IPS-20b (cell line): Measurements from ENCODE around the gene EVI5.

Experiments
- H3K27ac ChIP-seq: one replicate; pipeline ENCODE4 v1.5.1; 2013; ENCODE audit warnings: low read length
- H3K27me3 ChIP-seq: 2 replicates; pipeline ENCODE4 v1.6.1; 2013; ENCODE audit warnings: mild to moderate bottlenecking, low read length, inconsistent platforms; ENCODE audit not compliant: insufficient read depth
- H3K36me3 ChIP-seq: 2 replicates; pipeline ENCODE4 v1.6.1; 2013; ENCODE audit warnings: low read depth, mild to moderate bottlenecking, inconsistent platforms, low read length, moderate library complexity; ENCODE audit not compliant: insufficient read depth
- H3K4me1 ChIP-seq: 2 replicates; pipeline ENCODE4 v1.6.1; 2013; ENCODE audit warnings: mild to moderate bottlenecking, control low read depth, inconsistent platforms, low read length, moderate library complexity; ENCODE audit not compliant: insufficient read depth
- H3K4me3 ChIP-seq: 2 replicates; pipeline ENCODE4 v1.5.1; 2013; ENCODE audit warnings: mild to moderate bottlenecking, low read length, inconsistent platforms
- H3K9ac ChIP-seq: 2 replicates; pipeline ENCODE4 v1.6.1; 2013; ENCODE audit warnings: low read depth, mild to moderate bottlenecking, inconsistent platforms, low read length, moderate library complexity
- H3K9me3 ChIP-seq: 2 replicates; pipeline ENCODE4 v1.6.1; 2013; ENCODE audit warnings: mild to moderate bottlenecking, low read depth, low read length, inconsistent platforms; ENCODE audit not compliant: insufficient read depth

Gene EVI5

GRCh38 chr1:92708368-92708950 is 76.4 kb downstream of the EVI5 start:
- H3K36me3 ChIP-seq = no peaks in the 10 kb centered on the region
- no peaks in the 10 kb centered on the region for H3K27me3 ChIP-seq
- H3K9ac ChIP-seq = no peak overlapping the region
- H3K4me3 ChIP-seq = no peak overlapping the region
- H3K4me1 ChIP-seq = peaks cover 18% of the 10 kb centered on the region; the same call in 1 of the 2 replicates
- no peaks in the 10 kb centered on the region for H3K9me3 ChIP-seq
- no peak overlapping the region for H3K27ac ChIP-seq

GRCh38 chr1:92707709-92708108 is 77.2 kb downstream of the EVI5 start:
- no peaks in the 10 kb centered on the region for H3K27me3 ChIP-seq
- H3K9ac ChIP-seq = no peak overlapping the region
- H3K27ac ChIP-seq = no peak overlapping the region
- H3K4me1 ChIP-seq = peaks cover 18% of the 10 kb centered on the region; the same call in 1 of the 2 replicates
- H3K4me3 ChIP-seq = no peak overlapping the region
- H3K36me3 ChIP-seq = no peaks in the 10 kb centered on the region
- H3K9me3 ChIP-seq = no peaks in the 10 kb centered on the region

GRCh38 chr1:92707292-92707691 is 77.6 kb downstream of the EVI5 start:
- Histone ChIP-seq H3K4me1 (peaks cover 18% of the 10 kb centered on the region; the same call in 1 of the 2 replicates), H3K27me3 (no peaks in the 10 kb centered on the region), H3K4me3 (no peak overlapping the region), H3K9ac (no peak overlapping the region), H3K36me3 (no peaks in the 10 kb centered on the region), H3K27ac (no peak overlapping the region), H3K9me3 (no peaks in the 10 kb centered on the region)

GRCh38 chr1:92705446-92705845 is 79.5 kb downstream of the EVI5 start:
- H3K27ac ChIP-seq = no peak overlapping the region
- no peak overlapping the region for H3K4me3 ChIP-seq
- H3K27me3 ChIP-seq = no peaks in the 10 kb centered on the region
- H3K36me3 ChIP-seq = no peaks in the 10 kb centered on the region
- H3K4me1 ChIP-seq = peaks cover 17% of the 10 kb centered on the region; the same call in 1 of the 2 replicates
- no peaks in the 10 kb centered on the region for H3K9me3 ChIP-seq
- no peak overlapping the region for H3K9ac ChIP-seq

- H3K36me3 ChIP-seq = no peaks in the 10 kb centered on the region
- no peak overlapping the region for H3K27ac ChIP-seq
- no peaks in the 10 kb centered on the region for H3K27me3 ChIP-seq
- no peaks in the 10 kb centered on the region for H3K9me3 ChIP-seq
- H3K4me3 ChIP-seq = no peak overlapping the region
- H3K4me1 ChIP-seq = peaks cover 6% of the 10 kb centered on the region; the same call in 1 of the 2 replicates
- H3K9ac ChIP-seq = no peak overlapping the region
These were observed 83.8 kb downstream of the EVI5 start for GRCh38 chr1:92701147-92701546.

GRCh38 chr1:92698932-92699331 is 86.0 kb downstream of the EVI5 start:
- no peaks in the 10 kb centered on the region for H3K27me3 ChIP-seq
- no peak overlapping the region for H3K9ac ChIP-seq
- H3K27ac ChIP-seq = no peak overlapping the region
- H3K9me3 ChIP-seq = no peaks in the 10 kb centered on the region
- H3K4me1 ChIP-seq = no peaks in the 10 kb centered on the region
- peaks cover 7% of the 10 kb centered on the region for H3K36me3 ChIP-seq
- no peak overlapping the region for H3K4me3 ChIP-seq

GRCh38 chr1:92695104-92695503 is 89.8 kb downstream of the EVI5 start:
- H3K36me3 ChIP-seq = peaks cover 7% of the 10 kb centered on the region
- H3K4me3 ChIP-seq = no peak overlapping the region
- H3K27me3 ChIP-seq = no peaks in the 10 kb centered on the region
- H3K27ac ChIP-seq = no peak overlapping the region
- H3K9ac ChIP-seq = no peak overlapping the region
- H3K4me1 ChIP-seq = no peaks in the 10 kb centered on the region
- H3K9me3 ChIP-seq = no peaks in the 10 kb centered on the region

- no peaks in the 10 kb centered on the region for H3K27me3 ChIP-seq
- H3K27ac ChIP-seq = no peak overlapping the region
- H3K4me3 ChIP-seq = no peak overlapping the region
- H3K36me3 ChIP-seq = peaks cover 7% of the 10 kb centered on the region
- H3K4me1 ChIP-seq = no peaks in the 10 kb centered on the region
- no peak overlapping the region for H3K9ac ChIP-seq
- H3K9me3 ChIP-seq = no peaks in the 10 kb centered on the region
These were observed 93.0 kb downstream of the EVI5 start for GRCh38 chr1:92691925-92692324.

GRCh38 chr1:92690212-92690906 is 94.5 kb downstream of the EVI5 start:
- no peak overlapping the region for H3K9ac ChIP-seq

GRCh38 chr1:92679980-92680379 is 104.9 kb downstream of the EVI5 start:
- Histone ChIP-seq H3K9me3 (no peaks in the 10 kb centered on the region), H3K27ac (no peak overlapping the region), H3K4me3 (no peak overlapping the region), H3K36me3 (peaks cover 7% of the 10 kb centered on the region; the same call in 1 of the 2 replicates), H3K27me3 (no peaks in the 10 kb centered on the region), H3K4me1 (no peaks in the 10 kb centered on the region), H3K9ac (no peak overlapping the region)

More at GRCh38 chr1:92690212-92690906, 94.5 kb downstream of the EVI5 start:
- H3K4me3 ChIP-seq = no peak overlapping the region
- no peaks in the 10 kb centered on the region for H3K9me3 ChIP-seq
- no peak overlapping the region for H3K27ac ChIP-seq
- H3K27me3 ChIP-seq = no peaks in the 10 kb centered on the region
- H3K4me1 ChIP-seq = no peaks in the 10 kb centered on the region
- peaks cover 7% of the 10 kb centered on the region for H3K36me3 ChIP-seq

- Histone ChIP-seq H3K27me3 (no peaks in the 10 kb centered on the region), H3K9me3 (no peaks in the 10 kb centered on the region), H3K36me3 (no peaks in the 10 kb centered on the region), H3K4me1 (no peaks in the 10 kb centered on the region), H3K9ac (no peak overlapping the region), H3K27ac (no peak overlapping the region), H3K4me3 (no peak overlapping the region)
These were observed 121.1 kb downstream of the EVI5 start for GRCh38 chr1:92663775-92664174.

GRCh38 chr1:92662048-92662447 is 122.9 kb downstream of the EVI5 start:
- Histone ChIP-seq H3K9me3 (no peaks in the 10 kb centered on the region), H3K4me3 (no peak overlapping the region), H3K4me1 (no peaks in the 10 kb centered on the region), H3K27me3 (no peaks in the 10 kb centered on the region), H3K9ac (no peak overlapping the region), H3K27ac (no peak overlapping the region), H3K36me3 (no peaks in the 10 kb centered on the region)
